ENCODE data around the gene SPDYE16.
"Not testable (repeated sequence)": the region's sequence is repeated elsewhere in the genome, so short reads cannot be mapped to it uniquely, and the experiment has no call there.

The SPDYE16 gene

GRCh38 chr7:76543197-76543596, at the start of gene SPDYE16:
TSS of gene SPDYE16 (minus strand) at chr7:76543297. CDS start at chr7:76541459, 1,838 bp downstream.
- DNase-seq (ENCODE audit: low read depth) = not testable (repeated sequence)

- DNase-seq (ENCODE audit: low read depth) = not testable (repeated sequence)
Measured at GRCh38 chr7:76592694-76593093, 49.6 kb upstream of the SPDYE16 start.

- not testable (repeated sequence) for DNase-seq (ENCODE audit: low read depth)
Measured at GRCh38 chr7:76591602-76592304, 48.7 kb upstream of the SPDYE16 start.

- DNase-seq (ENCODE audit: low read depth) = not testable (repeated sequence)
Measured at GRCh38 chr7:76591033-76591432, 47.9 kb upstream of the SPDYE16 start.

- DNase-seq (ENCODE audit: low read depth) = not testable (repeated sequence)
Measured at GRCh38 chr7:76588586-76588985, 45.5 kb upstream of the SPDYE16 start.

GRCh38 chr7:76586585-76587315, 43.7 kb upstream of the SPDYE16 start:
- DNase-seq (ENCODE audit: low read depth) = not testable (repeated sequence)

- peak; percentile 39 for DNase-seq (ENCODE audit: low read depth)
Measured at GRCh38 chr7:76583636-76584281, 40.7 kb upstream of the SPDYE16 start.

- peak; percentile 74 for DNase-seq (ENCODE audit: low read depth)
Measured at GRCh38 chr7:76582848-76583631, 39.9 kb upstream of the SPDYE16 start.

GRCh38 chr7:76575919-76576655, 33.0 kb upstream of the SPDYE16 start:
- not testable (repeated sequence) for DNase-seq (ENCODE audit: low read depth)

GRCh38 chr7:76575431-76575830, 32.3 kb upstream of the SPDYE16 start:
- not testable (repeated sequence) for DNase-seq (ENCODE audit: low read depth)

GRCh38 chr7:76572296-76572695, 29.2 kb upstream of the SPDYE16 start:
- not testable (repeated sequence) for DNase-seq (ENCODE audit: low read depth)

- DNase-seq (ENCODE audit: low read depth) = peak; percentile 36
Measured at GRCh38 chr7:76570324-76570775, 27.3 kb upstream of the SPDYE16 start.

GRCh38 chr7:76568742-76569141, 25.6 kb upstream of the SPDYE16 start:
- not testable (repeated sequence) for DNase-seq (ENCODE audit: low read depth)

- not testable (repeated sequence) for DNase-seq (ENCODE audit: low read depth)
Measured at GRCh38 chr7:76567753-76568152, 24.7 kb upstream of the SPDYE16 start.

GRCh38 chr7:76567311-76567710, 24.2 kb upstream of the SPDYE16 start:
- not testable (repeated sequence) for DNase-seq (ENCODE audit: low read depth)

GRCh38 chr7:76565001-76565400, 21.9 kb upstream of the SPDYE16 start:
- not testable (repeated sequence) for DNase-seq (ENCODE audit: low read depth)

- DNase-seq (ENCODE audit: low read depth) = not testable (repeated sequence)
Measured at GRCh38 chr7:76561342-76561741, 18.2 kb upstream of the SPDYE16 start.

- not testable (repeated sequence) for DNase-seq (ENCODE audit: low read depth)
Measured at GRCh38 chr7:76560157-76560556, 17.1 kb upstream of the SPDYE16 start.

GRCh38 chr7:76559685-76560084, 16.6 kb upstream of the SPDYE16 start:
- not testable (repeated sequence) for DNase-seq (ENCODE audit: low read depth)

- not testable (repeated sequence) for DNase-seq (ENCODE audit: low read depth)
Measured at GRCh38 chr7:76551992-76552391, 8.9 kb upstream of the SPDYE16 start.

- not testable (repeated sequence) for DNase-seq (ENCODE audit: low read depth)
Measured at GRCh38 chr7:76549855-76550248, 6.8 kb upstream of the SPDYE16 start.
